Neural progenitor cell (in vitro differentiated cells): ENCODE measurements around the gene ZNF267. TPM values are rescaled to one million over a fixed set of nuclear protein-coding genes. Genes with fewer than 3 reads are reported as not detected.
"Not testable (repeated sequence)": the region's sequence is repeated elsewhere in the genome, so short reads cannot be mapped to it uniquely, and the experiment has no call there.

Experiments
- DNase-seq: peaks from one replicate; pipeline ENCODE4 v3.0.0-alpha.2; 2016; ENCODE audit warnings: low spot score
- H2AFZ ChIP-seq: fragments of 200-600 bp; sonication (generic); replicated peaks from 2 replicates; pipeline ENCODE4 v1.6.1; 2016; ENCODE audit warnings: antibody characterized with exemption
- H3F3A ChIP-seq: fragments of 200-600 bp; sonication (generic); 2 replicates; pipeline ENCODE4 v1.6.1; 2016; ENCODE audit warnings: antibody characterized with exemption, low read depth
- H3K27ac ChIP-seq: fragments of 200-600 bp; sonication (generic); 2 replicates; pipeline ENCODE4 v1.5.1; 2016; ENCODE audit warnings: mild to moderate bottlenecking
- H3K27me3 ChIP-seq: fragments of 200-600 bp; sonication (generic); 2 replicates; pipeline ENCODE4 v1.6.1; 2016; ENCODE audit warnings: mild to moderate bottlenecking, moderate library complexity
- H3K36me3 ChIP-seq: fragments of 200-600 bp; sonication (generic); 2 replicates; pipeline ENCODE4 v1.5.1; 2016
- H3K4me1 ChIP-seq: fragments of 200-600 bp; sonication (generic); 2 replicates; pipeline ENCODE4 v1.6.1; 2016; ENCODE audit warnings: mixed run types
- H3K4me2 ChIP-seq: fragments of 200-600 bp; sonication (generic); 2 replicates; pipeline ENCODE4 v1.6.1; 2016
- H3K4me3 ChIP-seq: fragments of 200-600 bp; sonication (generic); 2 replicates; pipeline ENCODE4 v1.5.1; 2016
- H3K79me2 ChIP-seq: fragments of 200-600 bp; sonication (generic); 2 replicates; pipeline ENCODE4 v1.6.1; 2016; ENCODE audit warnings: low read depth
- H3K9ac ChIP-seq: fragments of 200-600 bp; sonication (generic); 2 replicates; pipeline ENCODE4 v1.6.1; 2016
- H3K9me3 ChIP-seq: fragments of 200-600 bp; sonication (generic); 2 replicates; pipeline ENCODE4 v1.5.1; 2016; ENCODE audit warnings: low read depth
- H4K20me1 ChIP-seq: fragments of 200-600 bp; sonication (generic); 2 replicates; pipeline ENCODE4 v1.6.1; 2016; ENCODE audit warnings: low read depth
- H3K27ac Mint-ChIP-seq: 3 replicates; pipeline ENCODE4 v1.8.0; 2021; ENCODE audit warnings: mixed read lengths
- H3K27me3 Mint-ChIP-seq: 2 replicates; pipeline ENCODE4 v1.8.0; 2022; ENCODE audit warnings: low read depth, mild to moderate bottlenecking, inconsistent platforms, moderate library complexity, mixed read lengths; ENCODE audit not compliant: insufficient read depth
- H3K36me3 Mint-ChIP-seq: 3 replicates; pipeline ENCODE4 v1.8.0; 2021; ENCODE audit warnings: mixed read lengths
- H3K4me1 Mint-ChIP-seq: 3 replicates; pipeline ENCODE4 v1.8.0; 2021; ENCODE audit warnings: mixed read lengths
- H3K4me3 Mint-ChIP-seq: 3 replicates; pipeline ENCODE4 v1.8.0; 2021; ENCODE audit warnings: mild to moderate bottlenecking, moderate library complexity, mixed read lengths
- H3K9me3 Mint-ChIP-seq: 3 replicates; pipeline ENCODE4 v1.8.0; 2020; ENCODE audit warnings: mixed read lengths
- CTCF ChIP-seq: fragments of 200-600 bp; sonication (generic); IDR thresholded peaks from 2 replicates; pipeline ENCODE4 v1.5.1; 2017; ENCODE audit warnings: antibody characterized with exemption, mild to moderate bottlenecking
- EZH2 ChIP-seq: fragments of 200-600 bp; sonication (generic); IDR thresholded peaks from 2 replicates; pipeline ENCODE4 v1.6.1; 2017; ENCODE audit warnings: antibody characterized with exemption, mild to moderate bottlenecking, moderate library complexity
- EZH2phosphoT487 ChIP-seq: fragments of 200-600 bp; sonication (generic); IDR thresholded peaks from 2 replicates; pipeline ENCODE4 v1.6.1; 2017; ENCODE audit warnings: antibody characterized with exemption
- total RNA-seq: library from RNA; depleted of rRNA; stranded (reverse); fragments of >200 nt; gene quantifications from 2 replicates; pipeline ENCODE4 v1.2.3, GENCODE V29; 2015; ENCODE audit warnings: low replicate concordance

The ZNF267 gene
- total RNA-seq, 1 donor from 2014 or later = 22.0 TPM

GRCh38 chr16:31888735-31889134, 15.1 kb downstream of the ZNF267 start:
- no peak for DNase-seq
- Histone ChIP-seq H3K27me3 (no peaks in the 10 kb centered on the region), H3K4me1 (no peaks in the 10 kb centered on the region), H3K36me3 (peaks cover 52% of the 10 kb centered on the region), H3K27ac (no peak overlapping the region), H3K4me2 (no peak overlapping the region), H4K20me1 (no peaks in the 10 kb centered on the region), H3K4me3 (no peak overlapping the region), H3K79me2 (peaks cover 48% of the 10 kb centered on the region), H3K9ac (no peak overlapping the region), H2AFZ (no peak overlapping the region), H3K9me3 (peaks cover 21% of the 10 kb centered on the region), H3F3A (no peaks in the 10 kb centered on the region)
- TF ChIP-seq CTCF = no peak
- TF ChIP-seq EZH2phosphoT487 = no peak
- TF ChIP-seq EZH2 = no peak
- Mint-ChIP-seq H3K27me3 (no peaks in the 10 kb centered on the region), H3K27ac (no peak overlapping the region), H3K36me3 (peaks cover 93% of the 10 kb centered on the region), H3K4me3 (no peak overlapping the region), H3K9me3 (peaks cover 64% of the 10 kb centered on the region), H3K4me1 (no peaks in the 10 kb centered on the region)

GRCh38 chr16:31892111-31892510, 18.5 kb downstream of the ZNF267 start:
- peaks cover 66% of the 10 kb centered on the region for H3K36me3 ChIP-seq
- H3K27ac Mint-ChIP-seq, H3K4me1 ChIP-seq: not testable (repeated sequence)

GRCh38 chr16:31893824-31894223, 20.2 kb downstream of the ZNF267 start:
- H3K27ac ChIP-seq = no peak overlapping the region
- TF ChIP-seq CTCF = no peak
- no peak for TF ChIP-seq EZH2
- TF ChIP-seq EZH2phosphoT487 = no peak
- no peak for DNase-seq
- no peak overlapping the region for H2AFZ ChIP-seq
- no peak overlapping the region for H3K27ac Mint-ChIP-seq
- H3K27me3 Mint-ChIP-seq = peaks cover 6% of the 10 kb centered on the region
- no peaks in the 10 kb centered on the region for H3K27me3 ChIP-seq
- H3K9ac ChIP-seq = no peak overlapping the region
- H3F3A ChIP-seq = no peaks in the 10 kb centered on the region
- H3K4me3 ChIP-seq = no peak overlapping the region
- no peaks in the 10 kb centered on the region for H3K4me1 ChIP-seq
- H3K36me3 Mint-ChIP-seq = peaks cover 93% of the 10 kb centered on the region
- H3K79me2 ChIP-seq = peaks cover 17% of the 10 kb centered on the region
- no peak overlapping the region for H3K4me3 Mint-ChIP-seq
- no peaks in the 10 kb centered on the region for H3K4me1 Mint-ChIP-seq
- peaks cover 36% of the 10 kb centered on the region for H3K9me3 ChIP-seq
- H3K36me3 ChIP-seq = peaks cover 71% of the 10 kb centered on the region
- H3K9me3 Mint-ChIP-seq = peaks cover 84% of the 10 kb centered on the region
- no peak overlapping the region for H3K4me2 ChIP-seq
- H4K20me1 ChIP-seq = no peaks in the 10 kb centered on the region

More at GRCh38 chr16:31892111-31892510, 18.5 kb downstream of the ZNF267 start:
- H3K9me3 ChIP-seq = peaks cover 29% of the 10 kb centered on the region
- H3K27me3 ChIP-seq, H3K27me3 Mint-ChIP-seq, H3K4me3 Mint-ChIP-seq, H3K4me2 ChIP-seq, H4K20me1 ChIP-seq, H3K9ac ChIP-seq, H3K4me1 Mint-ChIP-seq, H3K4me3 ChIP-seq, DNase-seq, H2AFZ ChIP-seq, H3F3A ChIP-seq, H3K27ac ChIP-seq: not testable (repeated sequence)
- Mint-ChIP-seq H3K36me3 (peaks cover 94% of the 10 kb centered on the region), H3K9me3 (peaks cover 84% of the 10 kb centered on the region)
- peaks cover 33% of the 10 kb centered on the region for H3K79me2 ChIP-seq

GRCh38 chr16:31897283-31897682, 23.7 kb downstream of the ZNF267 start:
- Mint-ChIP-seq H3K4me1 (no peaks in the 10 kb centered on the region), H3K9me3 (peaks cover 73% of the 10 kb centered on the region), H3K27ac (no peak overlapping the region), H3K4me3 (no peak overlapping the region), H3K36me3 (peaks cover 71% of the 10 kb centered on the region), H3K27me3 (peaks cover 6% of the 10 kb centered on the region)
- Histone ChIP-seq H4K20me1 (no peaks in the 10 kb centered on the region), H3K9ac (no peak overlapping the region), H3K27me3 (no peaks in the 10 kb centered on the region), H3K36me3 (peaks cover 41% of the 10 kb centered on the region), H3K27ac (no peak overlapping the region), H3K79me2 (no peaks in the 10 kb centered on the region), H3K9me3 (peaks cover 17% of the 10 kb centered on the region), H3F3A (no peaks in the 10 kb centered on the region), H3K4me2 (no peak overlapping the region), H3K4me3 (no peak overlapping the region), H3K4me1 (no peaks in the 10 kb centered on the region), H2AFZ (no peak overlapping the region)
- no peak for DNase-seq
- TF ChIP-seq EZH2 (no peak), CTCF (no peak), EZH2phosphoT487 (no peak)
